ENCODE data around the gene PRAMEF18. TPM values are rescaled to one million over a fixed set of nuclear protein-coding genes. Genes with fewer than 3 reads are reported as not detected.
"Not testable (repeated sequence)": the region's sequence is repeated elsewhere in the genome, so short reads cannot be mapped to it uniquely, and the experiment has no call there.

PRAMEF18 gene
- total RNA-seq, 1 donor = not detected

GRCh38 chr1:13228343-13228781 lies 2.4 kb upstream of the PRAMEF18 start:
- DNase-seq (ENCODE audit: low read depth) = no peak
- H3K4me3 ChIP-seq (ENCODE audit: low read depth, low read length) = no peak overlapping the region
- TF ChIP-seq CTCF (IDR thresholded peaks at IDR 0.05; ENCODE audit: insufficient read depth, low read depth, low read length) = no peak

GRCh38 chr1:13227271-13228055 lies 1.5 kb upstream of the PRAMEF18 start:
- not testable (repeated sequence) for H3K4me3 ChIP-seq (ENCODE audit: low read depth, low read length); DNase-seq (ENCODE audit: low read depth)

GRCh38 chr1:13224480-13225060 lies 1.4 kb downstream of the PRAMEF18 start:
- DNase-seq (ENCODE audit: low read depth) = no peak
- no peak overlapping the region for H3K4me3 ChIP-seq (ENCODE audit: low read depth, low read length)
- TF ChIP-seq CTCF (IDR thresholded peaks at IDR 0.05; ENCODE audit: insufficient read depth, low read depth, low read length) = no peak

DNA sequence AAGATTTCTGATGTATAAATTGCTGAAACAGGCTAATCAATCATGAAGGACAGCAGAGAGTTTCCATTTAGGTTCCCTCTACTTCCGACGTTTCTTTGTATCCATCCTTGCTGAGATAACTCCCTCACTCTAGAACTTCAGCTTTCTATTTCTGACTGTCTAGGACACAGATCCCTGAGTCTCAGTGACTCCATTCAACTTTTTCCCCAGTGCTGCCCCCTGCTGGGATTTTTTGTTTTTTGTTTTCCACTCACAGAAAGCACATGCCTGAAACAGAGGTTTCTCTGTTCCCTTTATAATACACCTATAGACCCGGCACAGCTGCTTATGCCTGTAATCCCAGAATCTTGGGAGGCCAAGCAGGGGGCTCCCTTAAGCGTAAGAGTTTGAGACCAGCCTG lies 3.2 kb downstream of the PRAMEF18 start:
- not testable (repeated sequence) for DNase-seq (ENCODE audit: low read depth); H3K4me3 ChIP-seq (ENCODE audit: low read depth, low read length)

- not testable (repeated sequence) for H3K4me3 ChIP-seq (ENCODE audit: low read depth, low read length); DNase-seq (ENCODE audit: low read depth)
Observed at GRCh38 chr1:13219203-13219602, 6.8 kb downstream of the PRAMEF18 start.

GRCh38 chr1:13216619-13217018 lies 9.3 kb downstream of the PRAMEF18 start:
- DNase-seq (ENCODE audit: low read depth); H3K4me3 ChIP-seq (ENCODE audit: low read depth, low read length): not testable (repeated sequence)

- not testable (repeated sequence) for H3K4me3 ChIP-seq (ENCODE audit: low read depth, low read length); DNase-seq (ENCODE audit: low read depth)
Observed at GRCh38 chr1:13208712-13209111, 17.2 kb downstream of the PRAMEF18 start.

- not testable (repeated sequence) for H3K4me3 ChIP-seq (ENCODE audit: low read depth, low read length); DNase-seq (ENCODE audit: low read depth)
Observed at GRCh38 chr1:13201309-13201708, 24.6 kb downstream of the PRAMEF18 start, which contains the start of gene PRAMEF13. PRAMEF13 (minus strand) TSS chr1:13201409; CDS start chr1:13199589, 1,820 bp downstream.

Other genes starting within 250 kb of the PRAMEF18 start
- gene PRAMEF27, start 169.6 kb downstream of the PRAMEF18 start, total RNA-seq = not detected in 2 replicates
- not detected in 2 replicates for gene HNRNPCL3, start 165.4 kb downstream of the PRAMEF18 start, total RNA-seq
- gene PRAMEF25, start 155.4 kb downstream of the PRAMEF18 start, total RNA-seq = not detected in 2 replicates
- gene HNRNPCL2, start 109.3 kb downstream of the PRAMEF18 start, total RNA-seq = not detected in 2 replicates
- gene PRAMEF26, start 70.1 kb downstream of the PRAMEF18 start, total RNA-seq = not detected in 2 replicates
- not detected in 2 replicates for gene HNRNPCL4, start 60.5 kb downstream of the PRAMEF18 start, total RNA-seq
- gene PRAMEF9, start 54.3 kb downstream of the PRAMEF18 start, total RNA-seq = not detected in 2 replicates
- not detected in 2 replicates for gene PRAMEF13, start 24.7 kb downstream of the PRAMEF18 start, total RNA-seq
- gene PRAMEF5, start 28.0 kb upstream of the PRAMEF18 start, total RNA-seq = not detected in 2 replicates
- not detected in 2 replicates for gene PRAMEF8, start 59.0 kb upstream of the PRAMEF18 start, total RNA-seq
- not detected in 2 replicates for gene PRAMEF33, start 77.4 kb upstream of the PRAMEF18 start, total RNA-seq
- gene PRAMEF15, start 89.4 kb upstream of the PRAMEF18 start, total RNA-seq = not detected in 2 replicates
- gene PRAMEF14, start 121.0 kb upstream of the PRAMEF18 start, total RNA-seq = not detected in 2 replicates
- not detected in 2 replicates for gene PRAMEF19, start 145.8 kb upstream of the PRAMEF18 start, total RNA-seq
- gene PRAMEF17, start 163.5 kb upstream of the PRAMEF18 start, total RNA-seq = not detected in 2 replicates
- not detected in 2 replicates for gene PRAMEF20, start 184.3 kb upstream of the PRAMEF18 start, total RNA-seq

All from fibroblast of villous mesenchyme (primary cell).